GM20000 (cell line): ENCODE measurements around the gene NADK2.

Source experiments
- DNase-seq: peaks from one replicate; pipeline ENCODE4 v3.0.0; 2012; ENCODE audit warnings: low spot score
- TF ChIP-seq, protein P1 (sequence below): IDR thresholded peaks from 2 replicates; pipeline ENCODE4 v1.5.1; 2012; ENCODE audit warnings: mild to moderate bottlenecking, control low read depth; ENCODE audit errors: extremely low read depth, missing control alignments

Gene NADK2

DNA sequence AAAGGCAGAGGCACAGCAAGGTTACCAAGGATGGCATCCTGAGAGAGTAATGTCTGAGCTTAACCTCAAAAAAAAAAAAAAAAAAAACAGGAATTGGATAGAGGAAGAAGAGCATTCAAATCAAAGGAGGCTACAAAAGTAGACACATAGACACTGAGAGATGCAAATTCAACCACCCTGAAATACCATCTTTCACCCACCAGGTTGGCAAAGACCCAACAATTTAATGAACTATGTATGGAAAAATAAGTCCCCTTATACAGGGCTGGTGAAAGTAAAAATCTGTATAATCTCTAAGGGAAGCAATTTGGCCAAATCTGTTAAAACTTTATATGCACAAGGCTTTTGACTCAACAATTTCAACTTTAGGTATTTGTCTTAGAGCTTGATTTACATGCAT is 4.9 kb downstream of the NADK2 start:
- TF ChIP-seq, protein P1, sequence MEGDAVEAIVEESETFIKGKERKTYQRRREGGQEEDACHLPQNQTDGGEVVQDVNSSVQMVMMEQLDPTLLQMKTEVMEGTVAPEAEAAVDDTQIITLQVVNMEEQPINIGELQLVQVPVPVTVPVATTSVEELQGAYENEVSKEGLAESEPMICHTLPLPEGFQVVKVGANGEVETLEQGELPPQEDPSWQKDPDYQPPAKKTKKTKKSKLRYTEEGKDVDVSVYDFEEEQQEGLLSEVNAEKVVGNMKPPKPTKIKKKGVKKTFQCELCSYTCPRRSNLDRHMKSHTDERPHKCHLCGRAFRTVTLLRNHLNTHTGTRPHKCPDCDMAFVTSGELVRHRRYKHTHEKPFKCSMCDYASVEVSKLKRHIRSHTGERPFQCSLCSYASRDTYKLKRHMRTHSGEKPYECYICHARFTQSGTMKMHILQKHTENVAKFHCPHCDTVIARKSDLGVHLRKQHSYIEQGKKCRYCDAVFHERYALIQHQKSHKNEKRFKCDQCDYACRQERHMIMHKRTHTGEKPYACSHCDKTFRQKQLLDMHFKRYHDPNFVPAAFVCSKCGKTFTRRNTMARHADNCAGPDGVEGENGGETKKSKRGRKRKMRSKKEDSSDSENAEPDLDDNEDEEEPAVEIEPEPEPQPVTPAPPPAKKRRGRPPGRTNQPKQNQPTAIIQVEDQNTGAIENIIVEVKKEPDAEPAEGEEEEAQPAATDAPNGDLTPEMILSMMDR, result no peak
- no peak for DNase-seq

DNA sequence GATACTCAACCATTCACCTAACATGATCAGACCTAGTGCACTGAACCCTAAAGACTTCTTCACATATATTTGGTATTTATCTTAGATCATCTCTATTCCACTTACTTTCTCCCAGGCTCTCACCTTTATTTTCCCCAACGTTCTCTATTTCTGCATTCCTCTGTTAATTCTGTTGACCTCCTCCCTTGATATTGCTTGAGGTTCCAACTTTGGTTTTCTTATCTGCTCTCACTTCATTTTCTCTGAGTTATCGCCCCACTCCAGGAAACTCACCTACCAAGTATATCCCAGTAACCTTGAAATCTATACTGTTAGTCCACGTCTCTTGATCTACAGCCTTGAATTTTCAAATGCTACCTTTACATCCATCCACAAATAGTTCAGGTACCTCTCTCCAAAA is 9.2 kb downstream of the NADK2 start:
- TF ChIP-seq, protein P1, result no peak
- DNase-seq, result no peak

DNA sequence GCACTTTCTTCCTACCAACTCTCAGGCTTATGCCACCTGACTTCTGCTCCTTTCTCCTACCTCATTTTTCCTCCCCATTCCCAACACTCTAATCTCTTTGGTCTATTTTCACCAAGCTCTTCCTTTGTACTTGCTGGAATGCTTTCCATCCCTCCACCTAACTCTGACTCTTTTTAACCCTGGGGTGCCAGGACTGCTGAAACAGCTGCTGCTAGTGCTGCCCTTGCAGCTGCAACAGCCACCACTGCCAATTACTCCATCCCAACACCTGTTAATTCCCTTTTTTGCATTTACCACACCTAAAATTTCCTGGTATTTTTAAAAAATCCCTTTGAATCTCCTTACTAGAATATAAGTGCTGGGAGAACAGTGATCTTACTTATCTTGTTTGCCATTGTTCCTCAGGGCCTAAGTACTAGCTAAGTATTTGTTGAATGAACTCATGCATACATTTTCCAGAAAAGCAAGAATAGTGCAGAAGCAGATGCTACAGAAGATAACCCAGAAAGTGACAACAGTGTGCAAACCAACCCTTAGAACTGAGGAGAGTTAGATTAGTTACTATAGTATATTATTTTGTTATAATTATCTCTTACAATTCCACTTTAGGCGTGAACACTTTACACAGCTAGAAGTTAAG is 11.5 kb downstream of the NADK2 start:
- TF ChIP-seq, protein P1, result no peak
- no peak for DNase-seq

DNA sequence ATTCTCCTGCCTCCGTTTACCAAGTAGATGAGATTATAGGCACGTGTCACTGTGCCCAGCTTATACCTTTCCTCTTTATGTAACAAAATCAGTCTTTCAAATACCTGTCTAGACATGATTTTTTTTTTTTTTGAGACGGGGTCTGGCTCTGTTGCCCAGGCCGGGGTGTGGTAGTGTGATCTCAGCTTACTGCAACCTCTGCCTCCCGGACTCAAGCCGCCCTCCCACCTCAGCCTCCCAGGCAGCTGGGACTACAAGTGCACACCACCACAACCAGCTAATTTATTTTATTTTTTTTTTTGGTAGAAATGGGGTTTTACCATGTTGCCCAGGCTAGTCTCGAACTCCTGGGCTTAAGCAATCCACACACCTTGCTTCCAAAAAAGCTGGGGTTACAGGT is 13.2 kb downstream of the NADK2 start:
- DNase-seq, result no peak
- TF ChIP-seq, protein P1, result no peak

DNA sequence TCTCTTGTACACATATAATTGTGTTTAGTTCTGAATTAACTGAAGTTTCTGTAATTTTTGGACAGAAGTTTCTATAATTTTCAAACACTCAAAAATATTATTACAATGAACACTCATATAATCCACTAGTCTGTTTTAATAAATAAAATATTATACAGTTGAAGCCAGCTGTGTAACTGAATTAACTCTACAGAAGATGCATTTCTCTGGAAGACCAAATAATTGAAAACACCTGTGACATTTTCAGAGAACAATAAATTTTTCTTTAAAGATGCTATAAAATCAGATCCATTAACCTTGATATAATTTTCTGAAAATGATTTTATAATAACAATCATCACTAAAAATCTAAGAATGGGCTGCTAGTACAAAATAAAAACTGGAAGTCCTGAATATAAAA is 14.7 kb downstream of the NADK2 start:
- TF ChIP-seq, protein P1, result no peak
- DNase-seq, result no peak

DNA sequence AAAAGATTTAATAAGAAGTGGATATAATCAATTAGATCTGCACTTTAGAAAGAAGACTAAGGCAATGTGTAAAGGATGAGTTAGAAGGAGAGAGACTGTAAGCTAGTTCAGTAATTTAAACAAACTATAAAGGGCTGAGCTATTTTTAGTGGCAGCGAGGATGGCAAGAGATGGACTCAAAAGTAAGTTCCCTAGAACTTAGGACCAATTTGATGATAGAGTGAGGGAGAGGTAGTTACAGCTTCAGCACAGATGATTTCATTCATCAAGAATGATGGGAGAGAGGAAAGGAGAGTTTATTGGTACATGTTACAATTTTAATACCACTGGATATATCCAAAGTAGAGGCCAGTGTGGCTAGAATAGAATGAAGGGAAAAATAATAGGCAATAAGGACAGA is 19.1 kb downstream of the NADK2 start:
- TF ChIP-seq, protein P1, result no peak
- DNase-seq, result no peak

DNA sequence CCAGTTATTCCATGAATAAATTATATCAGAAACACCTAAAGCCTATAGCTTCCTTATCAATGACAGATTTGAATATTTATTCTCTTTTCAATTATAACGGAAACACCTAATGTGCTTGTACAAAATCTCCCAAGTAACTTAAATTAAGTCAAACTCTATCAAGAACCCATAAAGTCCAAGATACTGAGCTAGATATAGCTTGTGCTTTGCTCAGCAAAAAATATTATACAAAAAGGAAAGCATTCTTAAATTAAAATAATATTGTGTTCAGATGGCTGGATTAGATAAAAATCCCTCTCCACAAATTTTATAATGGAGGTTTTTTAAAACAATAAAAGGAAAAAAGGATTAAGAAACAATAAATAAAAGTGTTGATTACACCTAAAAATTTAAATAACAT is 23.7 kb downstream of the NADK2 start:
- TF ChIP-seq, protein P1, result no peak
- no peak for DNase-seq
